ENCODE data around the gene CCDC14. TPM values are rescaled to one million over a fixed set of nuclear protein-coding genes. Genes with fewer than 3 reads are reported as not detected.

The CCDC14 gene
- polyA plus RNA-seq, 1 experiment: 163 TPM

DNA sequence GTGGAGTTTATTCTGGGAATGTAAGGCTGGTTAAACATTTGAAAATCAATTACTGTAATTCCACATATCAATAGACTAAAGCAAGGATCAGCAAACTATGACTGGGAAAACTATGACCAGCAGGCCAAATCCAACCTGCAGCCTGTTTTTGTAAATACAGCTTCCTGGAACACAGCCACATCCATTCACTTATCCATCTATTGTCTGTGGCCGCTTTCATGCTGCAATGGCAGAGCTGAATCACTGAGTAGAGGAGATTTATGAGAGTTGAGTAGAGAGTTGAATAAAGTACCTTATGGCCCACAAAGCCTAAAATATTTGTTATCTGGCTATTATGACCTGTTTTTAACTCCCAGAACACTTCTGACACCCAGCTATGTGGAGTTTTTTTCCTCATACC lies 89.1 kb downstream of the CCDC14 start:
- Histone ChIP-seq H3K4me3 (ENCODE audit: low read depth, low read length) (no peak overlapping the region), H3K27ac (ENCODE audit: low read depth, low read length) (no peak overlapping the region), H3K9me3 (ENCODE audit: control insufficient read depth, insufficient read depth, low read length) (no peaks in the 10 kb centered on the region), H3K27me3 (ENCODE audit: control insufficient read depth, insufficient read depth, low read length) (no peaks in the 10 kb centered on the region)
- DNase-seq (ENCODE audit: low read depth, low spot score): no peak
- POLR2A ChIA-PET: no interaction called here
- TF ChIP-seq, protein P1, sequence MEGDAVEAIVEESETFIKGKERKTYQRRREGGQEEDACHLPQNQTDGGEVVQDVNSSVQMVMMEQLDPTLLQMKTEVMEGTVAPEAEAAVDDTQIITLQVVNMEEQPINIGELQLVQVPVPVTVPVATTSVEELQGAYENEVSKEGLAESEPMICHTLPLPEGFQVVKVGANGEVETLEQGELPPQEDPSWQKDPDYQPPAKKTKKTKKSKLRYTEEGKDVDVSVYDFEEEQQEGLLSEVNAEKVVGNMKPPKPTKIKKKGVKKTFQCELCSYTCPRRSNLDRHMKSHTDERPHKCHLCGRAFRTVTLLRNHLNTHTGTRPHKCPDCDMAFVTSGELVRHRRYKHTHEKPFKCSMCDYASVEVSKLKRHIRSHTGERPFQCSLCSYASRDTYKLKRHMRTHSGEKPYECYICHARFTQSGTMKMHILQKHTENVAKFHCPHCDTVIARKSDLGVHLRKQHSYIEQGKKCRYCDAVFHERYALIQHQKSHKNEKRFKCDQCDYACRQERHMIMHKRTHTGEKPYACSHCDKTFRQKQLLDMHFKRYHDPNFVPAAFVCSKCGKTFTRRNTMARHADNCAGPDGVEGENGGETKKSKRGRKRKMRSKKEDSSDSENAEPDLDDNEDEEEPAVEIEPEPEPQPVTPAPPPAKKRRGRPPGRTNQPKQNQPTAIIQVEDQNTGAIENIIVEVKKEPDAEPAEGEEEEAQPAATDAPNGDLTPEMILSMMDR (IDR thresholded peaks at IDR 0.05; ENCODE audit: low read depth, low read length): no peak
- CTCF ChIA-PET: interaction anchor here (1.9 kb wide), 1 partner anchor 9 kb away, joined by 9 read pairs; no protein-coding TSS in a partner anchor

GRCh38 chr3:123870033-123870432 lies 91.0 kb downstream of the CCDC14 start:
- TF ChIP-seq, protein P1 (IDR thresholded peaks at IDR 0.05; ENCODE audit: low read depth, low read length): no peak
- CTCF ChIA-PET: interaction anchor here (1.0 to 1.2 kb wide), 2 partner anchors 10 to 210 kb away, joined by 3 to 4 read pairs; no protein-coding TSS in a partner anchor
- Histone ChIP-seq H3K27me3 (ENCODE audit: control insufficient read depth, insufficient read depth, low read length) (no peaks in the 10 kb centered on the region), H3K4me3 (ENCODE audit: low read depth, low read length) (no peak overlapping the region), H3K27ac (ENCODE audit: low read depth, low read length) (no peak overlapping the region), H3K9me3 (ENCODE audit: control insufficient read depth, insufficient read depth, low read length) (no peaks in the 10 kb centered on the region; the same call in 1 of the 2 replicates)
- POLR2A ChIA-PET: interaction anchor here (0.6 kb wide), 1 partner anchor 294 kb away, joined by 3 read pairs; no protein-coding TSS in a partner anchor
- DNase-seq (ENCODE audit: low read depth, low spot score): no peak

DNA sequence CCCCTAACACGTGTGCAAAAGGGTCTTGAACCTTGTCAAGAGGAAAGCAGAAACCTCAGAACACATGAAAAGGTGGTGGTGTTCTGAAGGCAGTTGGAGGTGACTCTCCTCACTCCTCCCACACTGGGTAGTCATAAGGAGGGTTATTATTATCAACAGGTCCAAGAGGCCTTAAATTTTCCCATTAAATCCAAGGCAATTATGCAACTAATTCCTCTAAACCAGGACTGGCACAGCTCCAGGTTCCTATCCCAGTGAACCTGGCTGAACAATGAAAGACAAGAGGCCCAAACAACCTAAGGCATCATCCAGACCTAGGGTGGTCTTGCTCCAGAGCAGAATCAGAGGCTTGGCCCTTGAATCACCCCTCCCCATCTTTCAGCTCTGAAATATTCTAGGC lies 91.9 kb downstream of the CCDC14 start:
- no peak for DNase-seq (ENCODE audit: low read depth, low spot score)
- TF ChIP-seq, protein P1 (IDR thresholded peaks at IDR 0.05; ENCODE audit: low read depth, low read length): no peak
- CTCF ChIA-PET: no interaction called here
- Histone ChIP-seq H3K4me3 (ENCODE audit: low read depth, low read length) (no peak overlapping the region), H3K9me3 (ENCODE audit: control insufficient read depth, insufficient read depth, low read length) (peaks cover 2% of the 10 kb centered on the region; the same call in 1 of the 2 replicates), H3K27me3 (ENCODE audit: control insufficient read depth, insufficient read depth, low read length) (no peaks in the 10 kb centered on the region), H3K27ac (ENCODE audit: low read depth, low read length) (no peak overlapping the region)
- POLR2A ChIA-PET: no interaction called here

DNA sequence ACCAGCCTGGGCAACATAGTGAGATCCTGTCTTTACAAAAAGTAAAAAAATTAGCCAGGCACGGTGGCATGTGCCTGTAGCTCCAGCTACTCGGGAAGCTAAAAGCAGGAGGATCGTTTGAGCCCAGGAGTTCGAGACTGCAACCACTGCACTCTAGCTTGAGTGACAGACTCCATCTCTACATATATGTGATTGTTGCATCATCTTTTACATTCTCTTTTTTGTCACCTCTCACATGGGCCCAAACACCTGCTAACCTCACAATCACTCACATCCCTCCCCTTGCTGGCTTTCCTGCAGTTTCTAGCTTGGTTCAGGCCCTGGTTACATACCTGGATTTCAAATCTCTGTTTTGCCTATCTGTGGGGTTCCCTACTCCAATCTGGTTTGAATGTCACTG lies 96.3 kb downstream of the CCDC14 start:
- POLR2A ChIA-PET: no interaction called here
- CTCF ChIA-PET: interaction anchor here (1.5 kb wide), 1 partner anchor 17 kb away, joined by 3 read pairs; no protein-coding TSS in a partner anchor
- H3K27ac ChIP-seq (ENCODE audit: low read depth, low read length): no peak overlapping the region
- H3K27me3 ChIP-seq (ENCODE audit: control insufficient read depth, insufficient read depth, low read length): no peaks in the 10 kb centered on the region
- no peak for DNase-seq (ENCODE audit: low read depth, low spot score)
- no peak overlapping the region for H3K4me3 ChIP-seq (ENCODE audit: low read depth, low read length)
- H3K9me3 ChIP-seq (ENCODE audit: control insufficient read depth, insufficient read depth, low read length): peaks cover 2% of the 10 kb centered on the region; the same call in 1 of the 2 replicates
- TF ChIP-seq, protein P1 (IDR thresholded peaks at IDR 0.05; ENCODE audit: low read depth, low read length): no peak

Other genes with a start within 250 kb of the CCDC14 start
- 1,040 and 1,320 TPM in 2 replicates for gene MYLK, start 76.9 kb downstream of the CCDC14 start, polyA plus RNA-seq (2011; rRNA removed)
- 0.25 and 0.29 TPM in 2 replicates for gene ROPN1, start 30.9 kb upstream of the CCDC14 start, polyA plus RNA-seq (2011; rRNA removed)
- 6.7 and 8.8 TPM in 2 replicates for gene KALRN, start 72.1 kb upstream of the CCDC14 start, polyA plus RNA-seq (2011; rRNA removed)

Data from AG04450 (cell line).